HepG2 (cell line): Measurements from ENCODE around the gene KCND2. TPM values are rescaled to one million over a fixed set of nuclear protein-coding genes. Genes with fewer than 3 reads are reported as not detected.

Source experiments
- ATAC-seq: fragments of 200-7000 bp; cut with Tn5 transposase; 3 replicates; pipeline ENCODE4 v1.9.1; 2020; ENCODE audit warnings: mild to moderate bottlenecking, moderate library complexity
- BruUV-seq: library from RNA; stranded (reverse); fragments of 400-500 nt; replicated peaks from 2 replicates; lab custom pipeline; 2021; lab: Mats Ljungman, UMichigan
- CTCF ChIA-PET: fragments of 300-600 bp; formaldehyde crosslinking; extraction: SDS; loops from one replicate; lab custom pipeline; 2021; ENCODE audit warnings: low total read pairs, inconsistent platforms, low intra/inter-chr PET ratio; lab: Yijun Ruan, JAX
- POLR2A ChIA-PET: fragments of 350-600 bp; sonication (Branson Sonifier 250); formaldehyde crosslinking; loops from one replicate; lab custom pipeline; 2020; ENCODE audit warnings: antibody characterized with exemption, inconsistent platforms; lab: Yijun Ruan, JAX
- DNase-seq: peaks from one replicate; pipeline ENCODE4 v3.0.0-alpha.2; 2015; ENCODE audit warnings: low spot score
- FAIRE-seq: peaks from 3 replicates; lab custom pipeline; 2011; peaks lifted over from hg19 to GRCh38; lab: Jason Lieb, UNC
- H2AFZ ChIP-seq: one replicate; pipeline ENCODE4 v1.6.1; 2011; ENCODE audit warnings: low read length, inconsistent platforms
- H3K27ac ChIP-seq: fragments of 300-600 bp; 3 replicates; pipeline ENCODE4 v1.8.0; 2011; ENCODE audit warnings: mixed run types, mild to moderate bottlenecking, mixed read lengths, low read length, inconsistent platforms; ENCODE audit not compliant: insufficient read depth; ENCODE audit errors: extremely low read length
- H3K27me3 ChIP-seq, 2 experiments: fragments of 200-600 bp in 1 of 2; 2 replicates in 1 of 2; 3 replicates in 1 of 2; pipeline versions ENCODE4 v1.6.0 to v1.8.0; 2011; ENCODE audit warnings: low read length in 2 of 2, mild to moderate bottlenecking in 2 of 2, moderate library complexity in 2 of 2, inconsistent platforms in 1 of 2; ENCODE audit not compliant: insufficient read depth in 2 of 2, control insufficient read depth in 1 of 2
- H3K36me3 ChIP-seq, 2 experiments: fragments of 200-600 bp in 1 of 2; replicated peaks in 1 of 2; 2 replicates in 1 of 2; 3 replicates in 1 of 2; pipeline versions ENCODE4 v1.5.1 to v1.8.0; 2011; ENCODE audit warnings: low read length in 2 of 2, inconsistent platforms in 1 of 2; ENCODE audit not compliant: insufficient read depth in 2 of 2, control insufficient read depth in 1 of 2
- H3K4me1 ChIP-seq: 2 replicates; pipeline ENCODE4 v1.5.1; 2012; ENCODE audit warnings: low read length, inconsistent platforms; ENCODE audit not compliant: insufficient read depth
- H3K4me2 ChIP-seq: 2 replicates; pipeline ENCODE4 v1.6.0; 2011; ENCODE audit warnings: low read depth, low read length, inconsistent platforms
- H3K4me3 ChIP-seq, 3 experiments: fragments of 200-600 bp in 1 of 3; sonication (generic), shearing (Covaris generic) in 1 of 3; replicated peaks in 1 of 3; 2 replicates each; pipeline ENCODE4 v1.5.1; 2011 to 2016; ENCODE audit warnings: low read length in 3 of 3, inconsistent platforms in 2 of 3, low read depth in 2 of 3, mild to moderate bottlenecking in 2 of 3, control low read depth in 1 of 3, mixed read lengths in 1 of 3; ENCODE audit not compliant: insufficient read depth in 1 of 3
- H3K79me2 ChIP-seq: one replicate; pipeline ENCODE4 v1.6.1; 2011; ENCODE audit warnings: low read length, inconsistent platforms; ENCODE audit not compliant: insufficient read depth
- H3K9ac ChIP-seq: 2 replicates; pipeline ENCODE4 v1.6.0; 2011; ENCODE audit warnings: mild to moderate bottlenecking, low read depth, low read length, inconsistent platforms; ENCODE audit not compliant: insufficient read depth
- H3K9me3 ChIP-seq: 2 replicates; pipeline ENCODE4 v1.5.1; 2012; ENCODE audit warnings: mild to moderate bottlenecking, low read length
- H4K20me1 ChIP-seq: 2 replicates; pipeline ENCODE4 v1.6.0; 2011; ENCODE audit warnings: inconsistent platforms, mild to moderate bottlenecking, low read length, moderate library complexity; ENCODE audit not compliant: insufficient read depth
- ETV5 ChIP-seq: IDR thresholded peaks from 2 replicates; pipeline ENCODE4 v1.6.1; 2018; ENCODE audit warnings: missing biosample characterization, missing genetic modification reagents, inconsistent platforms, borderline replicate concordance
- GMEB2 ChIP-seq: IDR thresholded peaks from 2 replicates; pipeline ENCODE4 v1.6.1; 2016; ENCODE audit warnings: missing biosample characterization, missing genetic modification reagents, low read depth
- JDP2 ChIP-seq: sonication (generic); formaldehyde crosslinking; IDR thresholded peaks from 2 replicates; pipeline ENCODE4 v1.8.1; 2022; ENCODE audit warnings: missing genetic modification reagents, borderline replicate concordance
- LBX2 ChIP-seq: sonication (generic); formaldehyde crosslinking; IDR thresholded peaks from 2 replicates; pipeline ENCODE4 v1.5.0; 2020; ENCODE audit warnings: missing genetic modification reagents, mild to moderate bottlenecking, borderline replicate concordance
- ZNF253 ChIP-seq: sonication (generic); formaldehyde crosslinking; IDR thresholded peaks from 2 replicates; pipeline ENCODE4 v1.8.0; 2022; ENCODE audit warnings: mild to moderate bottlenecking, missing genetic modification reagents, borderline replicate concordance
- ZNF598 ChIP-seq: sonication (generic); formaldehyde crosslinking; IDR thresholded peaks from 2 replicates; pipeline ENCODE4 v1.5.1; 2020; ENCODE audit warnings: mild to moderate bottlenecking, missing genetic modification reagents, borderline replicate concordance
- ZNF770 ChIP-seq: sonication (generic); formaldehyde crosslinking; IDR thresholded peaks from 2 replicates; pipeline ENCODE4 v1.5.0; 2020; ENCODE audit warnings: mild to moderate bottlenecking, missing genetic modification reagents
- ZNF790 ChIP-seq: sonication (generic); formaldehyde crosslinking; IDR thresholded peaks from 2 replicates; pipeline ENCODE4 v1.8.0; 2022; ENCODE audit warnings: missing genetic modification reagents, mild to moderate bottlenecking, borderline replicate concordance
- ZNF839 ChIP-seq: sonication (generic); formaldehyde crosslinking; IDR thresholded peaks from 2 replicates; pipeline ENCODE4 v1.4.0; 2020; ENCODE audit warnings: missing genetic modification reagents, mild to moderate bottlenecking, borderline replicate concordance
- ZXDC ChIP-seq: sonication (generic); formaldehyde crosslinking; IDR thresholded peaks from 2 replicates; pipeline ENCODE4 v1.5.0; 2020; ENCODE audit warnings: mild to moderate bottlenecking, missing genetic modification reagents
- WGBS: methylation state at CpG from one replicate; pipeline ENCODE4 v1.1.6; 2017; ENCODE audit warnings: low lambda C conversion rate; 5-methylcytosine and 5-hydroxymethylcytosine counted together
- in situ Hi-C: cut with HindIII; loops from 2 replicates; pipeline ENCODE4 v1.10.0; 2017; ENCODE audit warnings: low pct_unique_long_range_greater_than_20kb; ENCODE audit not compliant: extremely low pct_ligation_motif_present
- intact Hi-C: fragments of 100-400 bp; cut with micrococcal nuclease; formaldehyde crosslinking; loops from one replicate; pipeline ENCODE4 v1.10.0; 2022; ENCODE audit not compliant: unreplicated experiment
- polyA plus RNA-seq, 8 experiments: library from polyadenylated mRNA; depleted of rRNA in 3 of 8; stranded (reverse) in 7 of 8; unstranded in 1 of 8; fragments of >200 nt; fragmentation: Illumina TruSeq in 4 of 8; extraction: Trizol in 4 of 8; gene quantifications; 2 replicates each; pipeline versions ENCODE4 v1.2.1 to v1.2.3, GENCODE V29; 2011 to 2016; ENCODE audit warnings: low read depth in 4 of 8, missing spikeins in 1 of 8, mixed read lengths in 1 of 8; ENCODE audit not compliant: insufficient read depth in 1 of 8
- total RNA-seq, 5 experiments: library from RNA; depleted of rRNA; stranded (reverse); fragments of >200 nt; fragmentation: Illumina TruSeq; extraction: Trizol; gene quantifications; 2 replicates each; pipeline ENCODE4 v1.2.3, GENCODE V29; 2016; ENCODE audit warnings: low read depth in 1 of 5
- TF ChIP-seq, protein P1 (sequence below): IDR thresholded peaks from 2 replicates; pipeline ENCODE4 v1.6.1; 2016; ENCODE audit warnings: mild to moderate bottlenecking
- TF ChIP-seq, protein P2 (sequence below): sonication (generic); formaldehyde crosslinking; IDR thresholded peaks from 2 replicates; pipeline ENCODE4 v1.5.0; 2020; ENCODE audit warnings: missing genetic modification reagents, mild to moderate bottlenecking, borderline replicate concordance
- TF ChIP-seq, protein P3 (sequence below): sonication (generic); formaldehyde crosslinking; IDR thresholded peaks from 2 replicates; pipeline ENCODE4 v1.4.0; 2020; ENCODE audit warnings: missing genetic modification reagents

The KCND2 gene
- total and polyA plus RNA-seq, 2 of the 13 experiments (the other 11 are each of a cell fraction or from before 2014, with no cell fraction given): not detected

DNA sequence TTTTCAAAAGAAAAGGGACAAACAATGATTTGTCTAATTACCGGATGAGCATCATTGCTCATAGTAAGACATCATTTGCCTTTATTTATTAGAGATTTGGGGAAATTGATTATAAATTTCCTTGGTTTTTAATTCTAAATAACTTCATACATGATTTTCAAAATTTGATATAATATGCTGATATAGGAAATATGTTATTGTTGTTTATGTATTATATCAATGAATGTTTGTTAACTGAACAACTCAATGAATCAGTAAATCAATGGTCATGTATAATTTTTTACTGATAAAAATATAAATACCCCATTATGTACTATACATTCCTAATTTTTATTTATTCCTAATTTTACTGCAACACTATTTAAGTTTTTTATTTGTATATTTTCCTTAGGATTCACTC, 327.6 kb downstream of the KCND2 start:
- Histone ChIP-seq H3K9me3 (no peaks in the 10 kb centered on the region), H3K36me3 (no peaks in the 10 kb centered on the region), H3K79me2 (no peaks in the 10 kb centered on the region), H3K27ac (no peak overlapping the region), H3K27me3 (no peaks in the 10 kb centered on the region), H4K20me1 (no peaks in the 10 kb centered on the region), H3K9ac (no peak overlapping the region), H3K4me2 (no peak overlapping the region), H3K4me1 (no peaks in the 10 kb centered on the region), H2AFZ (no peak overlapping the region), H3K4me3 (no peak overlapping the region)
- CTCF ChIA-PET: no interaction called here
- intact Hi-C loops: no loop called here
- POLR2A ChIA-PET: no interaction called here
- WGBS: 47% methylated on average over 1 of the region's 1 CpG
- ATAC-seq (no peak), DNase-seq (no peak), FAIRE-seq (no peak)
- no TSS peak for BruUV-seq
- in situ Hi-C loops: no loop called here
- no peak for TF ChIP-seq ZNF253 (CRISPR knock-in tag)
- TF ChIP-seq ZXDC (CRISPR knock-in tag): no peak
- no peak for TF ChIP-seq LBX2 (CRISPR knock-in tag)
- TF ChIP-seq ZNF790 (CRISPR knock-in tag): no peak
- no peak for TF ChIP-seq JDP2 (CRISPR knock-in tag)
- TF ChIP-seq ETV5 (CRISPR knock-in tag): no peak
- TF ChIP-seq GMEB2 (CRISPR knock-in tag): no peak
- TF ChIP-seq ZNF839: no peak
- TF ChIP-seq, protein P1, sequence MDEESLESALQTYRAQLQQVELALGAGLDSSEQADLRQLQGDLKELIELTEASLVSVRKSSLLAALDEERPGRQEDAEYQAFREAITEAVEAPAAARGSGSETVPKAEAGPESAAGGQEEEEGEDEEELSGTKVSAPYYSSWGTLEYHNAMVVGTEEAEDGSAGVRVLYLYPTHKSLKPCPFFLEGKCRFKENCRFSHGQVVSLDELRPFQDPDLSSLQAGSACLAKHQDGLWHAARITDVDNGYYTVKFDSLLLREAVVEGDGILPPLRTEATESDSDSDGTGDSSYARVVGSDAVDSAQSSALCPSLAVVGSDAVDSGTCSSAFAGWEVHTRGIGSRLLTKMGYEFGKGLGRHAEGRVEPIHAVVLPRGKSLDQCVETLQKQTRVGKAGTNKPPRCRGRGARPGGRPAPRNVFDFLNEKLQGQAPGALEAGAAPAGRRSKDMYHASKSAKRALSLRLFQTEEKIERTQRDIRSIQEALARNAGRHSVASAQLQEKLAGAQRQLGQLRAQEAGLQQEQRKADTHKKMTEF (CRISPR knock-in tag): no peak
- TF ChIP-seq ZNF770 (CRISPR knock-in tag): no peak
- TF ChIP-seq, protein P2, sequence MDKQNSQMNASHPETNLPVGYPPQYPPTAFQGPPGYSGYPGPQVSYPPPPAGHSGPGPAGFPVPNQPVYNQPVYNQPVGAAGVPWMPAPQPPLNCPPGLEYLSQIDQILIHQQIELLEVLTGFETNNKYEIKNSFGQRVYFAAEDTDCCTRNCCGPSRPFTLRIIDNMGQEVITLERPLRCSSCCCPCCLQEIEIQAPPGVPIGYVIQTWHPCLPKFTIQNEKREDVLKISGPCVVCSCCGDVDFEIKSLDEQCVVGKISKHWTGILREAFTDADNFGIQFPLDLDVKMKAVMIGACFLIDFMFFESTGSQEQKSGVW (CRISPR knock-in tag): no peak
- TF ChIP-seq, protein P3, sequence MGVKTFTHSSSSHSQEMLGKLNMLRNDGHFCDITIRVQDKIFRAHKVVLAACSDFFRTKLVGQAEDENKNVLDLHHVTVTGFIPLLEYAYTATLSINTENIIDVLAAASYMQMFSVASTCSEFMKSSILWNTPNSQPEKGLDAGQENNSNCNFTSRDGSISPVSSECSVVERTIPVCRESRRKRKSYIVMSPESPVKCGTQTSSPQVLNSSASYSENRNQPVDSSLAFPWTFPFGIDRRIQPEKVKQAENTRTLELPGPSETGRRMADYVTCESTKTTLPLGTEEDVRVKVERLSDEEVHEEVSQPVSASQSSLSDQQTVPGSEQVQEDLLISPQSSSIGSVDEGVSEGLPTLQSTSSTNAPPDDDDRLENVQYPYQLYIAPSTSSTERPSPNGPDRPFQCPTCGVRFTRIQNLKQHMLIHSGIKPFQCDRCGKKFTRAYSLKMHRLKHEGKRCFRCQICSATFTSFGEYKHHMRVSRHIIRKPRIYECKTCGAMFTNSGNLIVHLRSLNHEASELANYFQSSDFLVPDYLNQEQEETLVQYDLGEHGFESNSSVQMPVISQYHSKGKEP (CRISPR knock-in tag): no peak
- no peak for TF ChIP-seq ZNF598 (CRISPR knock-in tag)
